ENCODE results near the gene TAF6. TPM values are rescaled to one million over a fixed set of nuclear protein-coding genes. Genes with fewer than 3 reads are reported as not detected.

TAF6 gene
- total RNA-seq, 1 donor from 2014 or later: 65.3 TPM

DNA sequence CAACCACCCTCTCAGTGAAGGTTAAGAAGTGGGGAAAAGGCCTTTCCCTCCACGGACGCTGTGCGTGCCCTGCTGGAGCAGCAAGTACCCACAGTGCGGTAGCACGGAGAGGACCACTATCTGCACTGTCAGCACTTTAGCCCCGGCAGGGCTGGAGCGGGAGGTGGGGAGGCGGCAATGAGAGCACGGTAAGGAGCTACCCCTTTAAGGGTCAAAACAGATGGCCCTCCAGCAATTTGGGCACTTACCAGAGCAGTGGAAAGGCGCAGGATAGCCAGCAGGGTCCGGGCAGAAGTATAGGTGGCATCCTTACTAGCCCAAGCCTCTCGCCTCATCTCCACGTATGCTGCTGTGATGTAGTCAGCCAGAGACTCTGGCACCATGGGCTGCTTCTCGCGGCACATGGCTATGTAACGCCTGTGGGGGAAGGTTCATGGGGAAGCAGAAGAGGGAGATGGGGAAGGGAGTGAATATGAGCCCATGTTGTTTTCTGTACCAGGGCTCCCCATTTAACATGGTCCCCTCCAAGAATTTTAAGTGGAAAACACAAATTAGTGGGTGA is 25.2 kb downstream of the TAF6 start:
- no peak for DNase-seq (ENCODE audit: low spot score)

GRCh38 chr7:100093498-100093897 is 25.7 kb downstream of the TAF6 start:
- DNase-seq (ENCODE audit: low spot score): peak; percentile 39

GRCh38 chr7:100093054-100093453 is 26.1 kb downstream of the TAF6 start:
- DNase-seq (ENCODE audit: low spot score): no peak

- DNase-seq (ENCODE audit: low spot score): no peak
Observed at GRCh38 chr7:100091411-100092181, 27.6 kb downstream of the TAF6 start.

GRCh38 chr7:100090527-100091410 is 28.4 kb downstream of the TAF6 start:
- no peak for DNase-seq (ENCODE audit: low spot score)

DNA sequence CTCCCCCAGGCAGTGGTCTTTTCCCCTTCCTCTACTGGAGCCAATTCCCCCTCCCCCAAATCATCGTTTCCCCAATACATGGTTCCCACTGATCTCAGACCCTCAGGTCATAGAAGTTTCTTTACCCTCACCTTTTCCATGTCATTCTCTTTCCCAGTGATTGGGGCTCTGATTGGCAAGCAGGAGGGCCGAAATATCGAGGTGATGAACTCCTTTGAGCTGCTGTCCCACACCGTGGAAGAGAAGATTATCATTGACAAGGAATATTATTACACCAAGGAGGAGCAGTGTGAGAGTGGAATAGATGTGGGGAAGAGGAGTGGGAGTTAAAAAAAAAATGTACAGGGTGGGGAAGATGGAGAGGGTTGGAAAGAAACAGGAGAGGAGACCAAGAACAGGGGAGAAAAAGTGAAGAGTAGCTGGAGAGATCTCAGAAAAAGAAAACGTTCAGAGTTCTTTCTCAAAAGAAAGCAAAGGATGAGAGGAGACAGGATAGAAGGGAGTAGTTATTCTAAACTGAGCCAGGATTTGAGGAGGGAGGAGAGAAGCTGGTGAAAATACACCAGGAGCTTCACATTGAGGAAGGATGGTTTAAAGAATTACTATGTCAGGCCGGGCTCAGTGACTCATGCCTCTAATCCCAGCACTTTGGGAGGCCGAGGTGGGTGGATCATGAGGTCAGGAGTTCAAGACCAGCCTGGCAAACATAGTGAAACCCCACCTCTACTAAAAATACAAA is 29.5 kb downstream of the TAF6 start:
- DNase-seq (ENCODE audit: low spot score): no peak

DNA sequence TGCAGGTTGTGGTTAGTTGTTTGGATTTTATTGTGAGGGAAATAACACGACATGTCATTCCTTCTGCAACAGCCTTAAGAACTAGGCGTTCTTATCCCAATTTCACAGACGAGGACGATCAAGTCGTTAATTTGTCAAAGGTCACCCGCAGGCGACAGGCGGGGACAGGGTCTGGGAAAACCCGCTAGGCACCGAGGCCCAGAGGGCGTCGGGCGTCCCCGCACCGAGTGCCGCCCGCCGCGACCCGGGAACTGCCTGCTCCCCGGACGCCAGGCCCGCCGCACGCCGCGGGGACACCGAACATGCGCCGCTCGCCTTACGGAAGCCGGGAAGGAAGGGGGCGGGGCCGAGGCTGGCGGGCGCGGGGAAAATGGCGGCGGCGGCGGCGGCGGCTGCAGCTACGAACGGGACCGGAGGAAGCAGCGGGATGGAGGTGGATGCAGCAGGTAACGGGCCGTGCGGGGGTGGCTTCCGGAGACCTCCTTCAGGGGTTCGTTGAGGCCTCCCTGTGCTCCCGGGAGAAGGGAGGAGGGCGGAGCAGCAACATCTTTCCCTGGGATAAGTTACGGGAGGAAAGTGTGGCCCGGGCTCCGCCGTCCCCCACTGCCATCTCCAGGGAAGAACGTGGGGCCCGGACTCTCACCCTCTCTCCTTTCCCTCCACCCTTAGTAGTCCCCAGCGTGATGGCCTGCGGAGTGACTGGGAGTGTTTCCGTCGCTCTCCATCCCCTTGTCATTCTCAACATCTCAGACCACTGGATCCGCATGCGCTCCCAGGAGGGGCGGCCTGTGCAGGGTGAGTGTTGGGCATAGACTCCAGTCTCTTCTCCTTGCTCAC is 30.3 kb downstream of the TAF6 start, which contains the start of gene COPS6:
Gene COPS6 (plus strand): TSS at position 349 of the 837 bp plus-strand sequence. CDS start 22 bp downstream, at position 371.
- DNase-seq (ENCODE audit: low spot score): peak; percentile 83

DNA sequence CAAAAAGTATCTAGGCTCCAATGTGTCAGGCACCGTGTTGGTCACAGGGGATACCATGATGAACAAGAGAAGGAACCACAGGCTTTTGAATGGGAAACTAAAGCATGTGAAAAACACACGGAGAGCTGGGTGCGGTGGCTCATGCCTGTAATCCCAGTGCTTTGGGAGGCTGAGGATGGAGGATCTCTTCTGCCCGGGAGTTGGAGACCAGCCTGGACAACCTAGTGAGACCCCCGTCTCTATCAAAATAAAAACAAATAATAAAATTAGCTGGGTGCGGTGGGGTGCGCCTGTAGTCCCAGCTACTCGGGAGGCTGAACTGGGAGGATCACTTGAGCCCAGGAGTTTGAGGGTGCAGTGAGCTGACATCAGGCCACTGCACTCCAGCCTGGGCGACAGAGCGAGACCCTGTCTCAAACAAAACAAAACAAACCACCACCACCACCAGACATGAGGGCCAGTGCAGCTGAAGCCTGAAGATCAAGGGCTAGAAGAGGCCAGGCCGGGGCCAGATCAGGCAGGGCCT is 31.0 kb downstream of the TAF6 start:
- no peak for DNase-seq (ENCODE audit: low spot score)

DNA sequence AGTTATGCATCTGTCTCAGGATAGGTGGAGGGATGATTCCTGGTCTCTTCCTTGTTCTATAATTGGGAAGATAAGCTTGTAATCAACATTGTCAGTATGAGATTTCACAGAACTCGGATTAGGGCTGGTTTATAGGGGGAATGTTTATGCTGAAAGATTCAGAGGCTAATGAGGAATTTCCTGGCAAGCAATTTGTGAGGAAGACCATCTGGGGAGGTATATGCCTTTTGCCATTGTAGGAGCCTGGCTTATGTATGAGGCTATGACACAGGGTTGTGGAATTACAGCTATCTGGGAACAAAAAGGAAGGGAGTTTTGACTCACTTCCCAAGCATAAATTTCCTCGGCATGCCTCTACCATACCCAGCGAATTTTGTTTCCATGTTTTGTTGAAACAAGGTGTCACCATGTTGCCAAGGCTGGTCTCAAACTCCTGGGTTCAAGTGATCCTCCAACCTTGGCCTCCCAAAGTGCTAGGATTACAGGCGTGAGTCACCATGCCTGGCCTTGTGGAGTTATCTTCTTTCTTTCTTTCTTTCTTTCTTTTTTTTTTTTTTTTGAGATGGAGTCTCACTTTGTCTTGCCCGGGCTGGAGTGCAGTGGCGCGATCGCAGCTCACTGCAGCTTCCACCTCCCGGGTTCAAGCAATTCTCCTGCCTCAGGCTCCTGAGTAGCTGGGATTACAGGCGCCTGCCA is 32.0 kb downstream of the TAF6 start:
- peak; percentile 66 for DNase-seq (ENCODE audit: low spot score)

- no peak for DNase-seq (ENCODE audit: low spot score)
Observed at GRCh38 chr7:100085515-100085914, 33.6 kb downstream of the TAF6 start.

- DNase-seq (ENCODE audit: low spot score): no peak
Observed at GRCh38 chr7:100082978-100083377, 36.2 kb downstream of the TAF6 start.

GRCh38 chr7:100081535-100082102 is 37.5 kb downstream of the TAF6 start, which contains the start of gene ZNF3:
TSS of gene ZNF3 (minus strand) at chr7:100081723. CDS start at chr7:100077357, 4,366 bp downstream.
- DNase-seq (ENCODE audit: low spot score): peak; percentile 98

- no peak for DNase-seq (ENCODE audit: low spot score)
Observed at GRCh38 chr7:100080907-100081534, 38.1 kb downstream of the TAF6 start.

DNA sequence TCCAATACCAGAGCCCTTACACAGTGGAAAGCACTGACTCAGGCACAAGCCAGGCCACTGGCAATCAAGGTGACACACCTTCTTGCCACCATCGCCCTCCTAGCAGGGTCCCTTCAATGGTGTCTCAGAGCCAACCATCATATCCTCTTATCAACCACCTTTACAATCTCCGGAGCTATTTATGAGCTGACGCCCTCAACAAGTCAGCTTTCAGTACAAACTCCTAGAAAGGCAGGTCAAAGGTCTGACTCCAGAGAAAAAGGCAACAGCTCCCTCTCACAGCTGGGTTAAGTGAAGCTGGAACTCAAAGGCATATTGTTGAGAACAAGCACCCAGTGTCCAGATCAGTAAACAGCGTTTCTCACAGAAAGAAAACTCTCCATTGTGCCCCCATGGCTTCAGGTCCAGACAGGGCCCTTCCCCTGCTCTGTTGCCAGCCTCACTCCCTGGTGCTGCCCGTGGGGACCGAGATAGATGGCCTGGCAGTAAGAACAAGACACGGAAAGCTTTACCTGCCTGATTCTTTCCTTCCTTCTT is 40.1 kb downstream of the TAF6 start:
- no peak for DNase-seq (ENCODE audit: low spot score)

- no peak for DNase-seq (ENCODE audit: low spot score)
Observed at GRCh38 chr7:100077205-100077604, 42.0 kb downstream of the TAF6 start.

DNA sequence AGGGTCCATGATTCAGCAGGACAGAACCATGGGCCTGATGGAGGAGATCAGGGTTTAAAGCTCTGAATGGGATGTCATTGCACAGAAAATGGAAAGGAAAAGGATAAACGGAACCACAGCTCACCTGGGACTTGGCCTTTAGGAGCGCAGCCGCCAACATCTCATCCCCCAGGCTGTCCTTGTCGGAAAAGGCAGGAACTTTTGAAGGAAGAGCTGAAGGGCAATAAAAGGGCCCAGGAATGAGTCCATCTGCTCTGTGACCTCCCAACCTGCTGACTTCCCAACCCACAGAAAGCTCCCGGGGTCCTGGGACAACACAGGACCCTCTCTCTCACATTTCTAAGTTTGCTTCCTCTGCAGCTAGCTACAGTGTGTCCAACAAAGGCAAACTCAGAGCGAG is 43.7 kb downstream of the TAF6 start:
- no peak for DNase-seq (ENCODE audit: low spot score)

GRCh38 chr7:100074841-100075240 is 44.3 kb downstream of the TAF6 start:
- DNase-seq (ENCODE audit: low spot score): no peak

- DNase-seq (ENCODE audit: low spot score): no peak
Observed at GRCh38 chr7:100072462-100072861, 46.7 kb downstream of the TAF6 start.
